Activated CD8-positive, alpha-beta T cell treated with anti-CD3 and anti-CD28 coated beads, Interleukin-2, amount 10 ng/mL, durations not matched to agents 7 days and 5 days (primary cell): ENCODE data around the gene ELAC1. TPM values are rescaled to one million over a fixed set of nuclear protein-coding genes. Genes with fewer than 3 reads are reported as not detected.

ENCODE experiments used
- ATAC-seq: fragments of 150-1000 bp; cut with Tn5 transposase; one replicate; pipeline ENCODE4 v1.10.0; 2021; ENCODE audit warnings: moderate library complexity
- CTCF ChIA-PET: fragments of 350-600 bp; sonication (Branson Sonifier 250); formaldehyde crosslinking; loops from one replicate; lab custom pipeline; 2021; ENCODE audit warnings: antibody characterized with exemption; lab: Charles Lee
- POLR2A ChIA-PET: fragments of 350-600 bp; sonication (Branson Sonifier 250); formaldehyde crosslinking; loops from one replicate; lab custom pipeline; 2021; ENCODE audit warnings: antibody characterized with exemption; lab: Charles Lee
- DNase-seq: peaks from one replicate; pipeline ENCODE4 v3.0.0-alpha.2; 2020
- H3K27ac Mint-ChIP-seq: one replicate; pipeline ENCODE4 v1.8.0; 2021; ENCODE audit warnings: mild to moderate bottlenecking, mixed read lengths
- H3K27me3 Mint-ChIP-seq: one replicate; pipeline ENCODE4 v1.8.0; 2021; ENCODE audit warnings: low read depth, mixed read lengths
- H3K36me3 Mint-ChIP-seq: one replicate; pipeline ENCODE4 v1.8.0; 2021; ENCODE audit warnings: low read depth, mixed read lengths
- H3K4me1 Mint-ChIP-seq: one replicate; pipeline ENCODE4 v1.8.0; 2021; ENCODE audit warnings: low read depth, mixed read lengths
- H3K4me3 Mint-ChIP-seq: one replicate; pipeline ENCODE4 v1.8.0; 2021; ENCODE audit warnings: mild to moderate bottlenecking, mixed read lengths
- H3K9me3 Mint-ChIP-seq: one replicate; pipeline ENCODE4 v1.8.0; 2022; ENCODE audit warnings: mixed read lengths; ENCODE audit not compliant: insufficient read depth
- total RNA-seq, 2 experiments: library from RNA; stranded (reverse); gene quantifications; one replicate each; pipeline ENCODE4 v1.2.3, GENCODE V29; 2021

ELAC1 gene
- total RNA-seq = 1 to 10 TPM; 8.7 to 9.4 TPM

DNA sequence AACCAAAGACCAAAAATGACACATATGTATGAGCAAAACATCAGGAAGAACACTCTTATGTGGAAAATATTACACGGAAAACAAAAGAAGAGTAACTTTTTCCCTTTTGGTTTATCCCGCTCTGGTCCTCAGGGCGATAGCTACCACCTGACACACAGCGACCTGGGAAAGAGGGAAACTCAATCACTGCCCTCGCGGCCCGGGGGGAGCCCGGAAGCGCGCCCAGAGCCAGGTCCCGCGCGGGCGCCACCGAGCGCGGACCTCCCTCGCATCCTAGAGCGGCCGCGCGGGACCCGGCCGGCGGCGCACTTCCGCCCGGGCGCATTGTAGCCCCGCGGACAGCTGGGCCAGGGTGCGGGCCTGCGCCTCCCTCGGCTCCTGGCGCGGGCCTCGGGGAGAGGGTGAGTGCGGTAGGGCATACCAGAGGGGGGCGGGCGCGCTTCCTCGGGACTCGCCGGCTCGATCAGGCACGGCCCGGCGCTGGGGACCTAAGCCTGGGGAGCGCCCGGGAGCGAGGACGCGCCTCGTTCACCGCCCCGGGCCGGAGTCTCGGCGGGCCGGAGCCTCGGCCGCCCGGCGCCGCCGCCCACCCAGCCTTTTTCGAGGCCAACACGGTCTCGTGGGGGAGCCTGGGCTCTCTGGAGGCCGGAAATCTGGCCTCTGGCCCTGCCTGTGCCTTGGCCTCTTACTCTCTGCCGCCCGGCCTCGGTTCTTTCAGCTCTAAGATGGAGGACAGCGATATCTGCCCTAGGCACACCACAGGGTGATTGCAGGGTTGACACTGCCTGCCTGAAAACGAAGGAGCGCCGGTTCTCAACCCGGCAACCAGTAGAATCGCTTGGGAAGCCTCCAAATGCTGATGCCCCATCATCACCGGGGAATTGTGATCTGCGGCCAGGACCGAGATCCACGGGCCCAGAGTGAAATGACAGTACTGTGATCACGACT, at the start of gene ELAC1:
ELAC1 (plus strand) TSS at position 327 of the 948 bp plus-strand sequence. CDS start 6,365 bp downstream, outside the sequence.
- POLR2A ChIA-PET = interaction anchor here (0.6 to 3.8 kb wide), 23 partner anchors 8 to 229 kb away, joined by 3 to 35 read pairs (median 4); partner anchors contain the start of genes ME2, MEX3C and SMAD4
- peak; percentile 69 for DNase-seq
- H3K9me3 Mint-ChIP-seq = peaks cover 11% of the 10 kb centered on the region
- CTCF ChIA-PET = interaction anchor here (1.0 to 2.0 kb wide), 4 partner anchors 10 to 148 kb away, joined by 3 to 6 read pairs (median 4); no protein-coding TSS in a partner anchor
- ATAC-seq = peak; percentile 94
- H3K36me3 Mint-ChIP-seq = peaks cover 11% of the 10 kb centered on the region
- H3K4me1 Mint-ChIP-seq = peaks cover 20% of the 10 kb centered on the region
- H3K4me3 Mint-ChIP-seq = peak within 1 kb of the TSS; percentile 94
- no peaks in the 10 kb centered on the region for H3K27me3 Mint-ChIP-seq
- H3K27ac Mint-ChIP-seq = peak within 1 kb of the TSS; percentile 94

DNA sequence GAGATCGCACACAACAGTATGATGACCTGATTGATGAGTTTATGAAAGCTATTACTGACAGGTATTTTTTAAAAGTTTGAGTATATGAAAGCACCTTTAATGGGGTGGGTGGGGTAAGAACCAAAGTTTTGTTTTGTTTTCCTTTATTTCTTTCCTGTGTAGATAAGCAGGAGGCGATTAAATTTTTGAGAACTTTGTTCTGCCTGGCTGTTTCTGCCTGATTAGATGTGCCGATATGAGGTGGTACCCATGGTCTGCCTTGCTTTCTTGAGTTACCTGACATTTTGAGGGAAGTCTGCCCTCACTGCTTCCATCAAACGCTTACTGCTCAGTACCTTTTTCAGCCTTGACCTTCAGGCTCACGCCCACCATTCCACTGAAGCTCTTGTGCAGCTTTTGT, 49.7 kb upstream of the ELAC1 start:
- DNase-seq (no peak), ATAC-seq (no peak)
- H3K36me3 Mint-ChIP-seq = peaks cover 65% of the 10 kb centered on the region
- H3K27me3 Mint-ChIP-seq = no peaks in the 10 kb centered on the region
- H3K4me1 Mint-ChIP-seq = peaks cover 7% of the 10 kb centered on the region
- H3K4me3 Mint-ChIP-seq = no peak overlapping the region
- H3K27ac Mint-ChIP-seq = no peak overlapping the region
- ChIA-PET CTCF (interaction anchor here (0.6 kb wide), 1 partner anchor 1687 kb away, joined by 3 read pairs; no protein-coding TSS in a partner anchor), POLR2A (no interaction called here)
- no peaks in the 10 kb centered on the region for H3K9me3 Mint-ChIP-seq

DNA sequence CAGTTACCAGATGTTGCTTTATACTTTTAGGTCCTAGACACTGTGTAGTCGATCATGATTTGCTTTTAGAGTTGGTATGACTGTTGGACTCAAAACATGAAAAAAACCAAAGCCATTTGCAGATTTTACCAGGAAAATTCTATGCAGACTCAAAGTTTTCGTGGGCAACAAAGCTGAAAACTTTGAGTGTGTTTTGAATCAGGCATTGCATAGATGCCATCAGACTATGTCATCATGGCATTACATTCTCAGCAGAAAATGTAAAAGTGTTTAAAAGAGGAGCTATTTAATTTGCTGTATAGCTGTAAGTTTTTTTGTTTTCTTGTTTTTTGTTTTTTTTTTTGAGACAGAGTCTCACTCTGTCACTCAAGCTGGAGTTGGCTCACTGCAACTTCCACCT, 43.5 kb upstream of the ELAC1 start:
- ATAC-seq = no peak
- Mint-ChIP-seq H3K36me3 (peaks cover 75% of the 10 kb centered on the region), H3K27me3 (no peaks in the 10 kb centered on the region), H3K4me3 (no peak overlapping the region), H3K27ac (no peak overlapping the region), H3K4me1 (no peaks in the 10 kb centered on the region), H3K9me3 (peaks cover 7% of the 10 kb centered on the region)
- ChIA-PET CTCF (interaction anchor here (1.0 to 1.3 kb wide), 3 partner anchors 15 to 62 kb away, joined by 3 read pairs; no protein-coding TSS in a partner anchor), POLR2A (interaction anchor here (1.3 kb wide), 1 partner anchor 17 kb away, joined by 3 read pairs; no protein-coding TSS in a partner anchor)
- no peak for DNase-seq

GRCh38 chr18:50926521-50926920, 41.3 kb upstream of the ELAC1 start:
- no peak for ATAC-seq
- Mint-ChIP-seq H3K4me3 (no peak overlapping the region), H3K36me3 (peaks cover 65% of the 10 kb centered on the region), H3K27me3 (no peaks in the 10 kb centered on the region), H3K27ac (no peak overlapping the region), H3K9me3 (peaks cover 7% of the 10 kb centered on the region), H3K4me1 (no peaks in the 10 kb centered on the region)
- CTCF ChIA-PET = no interaction called here
- POLR2A ChIA-PET = no interaction called here
- no peak for DNase-seq

DNA sequence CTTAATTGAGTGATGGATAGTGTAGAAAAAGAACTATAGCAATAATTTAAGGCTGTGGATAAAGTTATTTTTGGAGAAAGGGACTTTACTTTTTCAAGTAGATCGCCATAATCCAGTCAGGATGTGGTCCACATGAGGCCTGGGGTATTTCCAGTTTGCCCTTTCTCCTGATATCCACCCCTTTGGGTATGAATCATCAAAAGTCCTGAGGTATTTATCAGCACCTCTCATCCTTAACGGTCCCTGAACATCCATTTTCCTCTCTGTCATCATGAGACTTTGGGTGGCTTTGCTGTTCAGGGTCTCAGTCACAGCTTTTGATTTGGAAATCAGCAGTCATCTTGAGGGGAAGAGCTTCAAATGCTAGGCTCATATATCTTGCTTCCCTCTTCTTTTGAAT, 39.3 kb upstream of the ELAC1 start:
- Mint-ChIP-seq H3K27me3 (no peaks in the 10 kb centered on the region), H3K36me3 (peaks cover 56% of the 10 kb centered on the region), H3K4me1 (no peaks in the 10 kb centered on the region), H3K9me3 (peaks cover 7% of the 10 kb centered on the region), H3K4me3 (no peak overlapping the region), H3K27ac (no peak overlapping the region)
- DNase-seq (no peak), ATAC-seq (no peak)
- ChIA-PET POLR2A (no interaction called here), CTCF (no interaction called here)

DNA sequence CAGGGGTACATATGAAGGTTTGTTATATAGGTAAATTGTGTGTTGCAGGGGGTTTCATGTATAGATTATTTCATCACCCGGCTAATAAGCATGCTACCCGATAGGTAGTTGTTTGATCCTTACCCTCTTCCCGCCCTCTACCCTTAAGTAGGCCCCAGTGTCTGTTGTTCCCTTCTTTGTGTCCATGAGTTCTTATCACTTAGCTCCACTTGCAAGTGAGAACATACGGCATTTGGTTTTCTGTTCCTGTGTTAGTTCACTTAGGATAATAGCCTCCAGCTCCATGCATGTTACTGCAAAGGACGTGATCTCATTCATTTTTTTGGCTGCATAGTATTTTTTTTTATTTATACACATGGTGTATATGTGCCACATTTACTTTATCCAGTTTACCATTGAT, 34.2 kb upstream of the ELAC1 start:
- Mint-ChIP-seq H3K27me3 (no peaks in the 10 kb centered on the region), H3K4me3 (no peak overlapping the region), H3K36me3 (peaks cover 41% of the 10 kb centered on the region), H3K9me3 (no peaks in the 10 kb centered on the region), H3K4me1 (peaks cover 3% of the 10 kb centered on the region), H3K27ac (no peak overlapping the region)
- ChIA-PET POLR2A (no interaction called here), CTCF (no interaction called here)
- no peak for ATAC-seq
- no peak for DNase-seq

DNA sequence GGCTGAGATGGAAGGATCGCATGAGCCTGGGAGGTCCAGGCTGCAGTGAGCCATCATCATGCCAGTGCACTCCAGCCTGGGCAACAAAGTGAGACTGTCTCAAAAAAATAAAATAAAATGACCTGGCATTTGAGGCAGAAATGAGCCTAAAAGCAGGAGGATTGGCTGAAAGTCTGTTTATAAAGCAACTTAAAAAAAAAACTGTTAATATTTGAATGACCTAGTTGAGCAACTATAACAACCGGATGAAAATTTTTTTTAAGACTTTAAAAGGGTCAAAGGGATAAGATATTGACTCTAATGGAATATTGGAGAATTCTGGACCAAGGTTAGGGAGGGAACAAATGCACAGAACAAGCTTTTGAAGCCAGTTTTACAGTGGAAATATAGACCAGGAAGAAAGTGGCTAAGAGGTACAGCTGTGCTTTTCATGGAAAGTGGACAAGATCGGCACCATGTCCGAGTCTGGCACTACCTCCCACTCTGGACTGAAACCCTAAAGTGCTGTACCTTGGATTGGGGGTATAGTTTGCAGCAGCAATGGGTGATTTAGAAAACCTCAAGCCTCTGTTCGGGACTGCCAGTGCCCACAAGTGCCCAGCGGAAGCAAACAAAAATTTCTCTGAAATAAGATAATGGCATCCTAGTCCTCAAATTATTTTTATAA, 33.2 kb upstream of the ELAC1 start:
- ATAC-seq (no peak), DNase-seq (no peak)
- POLR2A ChIA-PET = no interaction called here
- Mint-ChIP-seq H3K9me3 (no peaks in the 10 kb centered on the region), H3K4me3 (no peak overlapping the region), H3K27me3 (no peaks in the 10 kb centered on the region), H3K4me1 (peaks cover 3% of the 10 kb centered on the region), H3K27ac (no peak overlapping the region), H3K36me3 (peaks cover 42% of the 10 kb centered on the region)
- CTCF ChIA-PET = no interaction called here

DNA sequence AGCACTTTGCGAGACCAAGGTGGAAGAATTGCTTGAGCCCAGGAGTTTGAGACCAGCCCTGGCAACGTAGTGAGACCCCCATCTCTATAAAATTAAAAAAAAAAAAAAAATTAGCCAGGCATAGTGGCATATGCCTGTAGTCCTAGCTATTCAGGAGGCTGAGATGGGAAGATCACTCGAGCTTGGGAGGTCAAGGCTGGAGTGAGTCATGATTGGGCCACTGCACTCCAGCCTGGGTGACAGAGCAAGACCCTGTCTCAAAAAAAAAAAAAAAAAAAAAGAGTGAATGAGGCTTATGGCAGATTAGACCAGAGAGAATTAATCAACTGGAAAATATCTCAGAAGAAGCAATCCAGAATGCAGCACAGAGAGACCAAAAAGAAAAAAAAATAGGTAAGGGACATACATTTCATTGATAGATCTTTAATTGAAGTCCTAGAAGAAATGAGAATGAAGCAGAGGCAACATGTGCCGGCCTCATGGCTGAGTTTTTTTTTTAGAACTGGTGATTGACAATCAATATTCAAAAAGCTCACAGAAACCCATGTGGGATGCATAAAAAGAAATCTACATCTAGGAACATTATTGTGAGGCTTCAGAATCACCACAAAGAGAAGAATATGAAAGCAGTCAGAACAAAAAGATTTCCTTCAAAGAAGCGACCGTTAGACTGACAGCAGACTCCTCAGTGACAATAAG, 32.2 kb upstream of the ELAC1 start:
- H3K36me3 Mint-ChIP-seq = peaks cover 43% of the 10 kb centered on the region
- H3K27ac Mint-ChIP-seq = no peak overlapping the region
- no peaks in the 10 kb centered on the region for H3K9me3 Mint-ChIP-seq
- DNase-seq (no peak), ATAC-seq (no peak)
- ChIA-PET POLR2A (no interaction called here), CTCF (no interaction called here)
- peaks cover 3% of the 10 kb centered on the region for H3K4me1 Mint-ChIP-seq
- no peak overlapping the region for H3K4me3 Mint-ChIP-seq
- no peaks in the 10 kb centered on the region for H3K27me3 Mint-ChIP-seq

DNA sequence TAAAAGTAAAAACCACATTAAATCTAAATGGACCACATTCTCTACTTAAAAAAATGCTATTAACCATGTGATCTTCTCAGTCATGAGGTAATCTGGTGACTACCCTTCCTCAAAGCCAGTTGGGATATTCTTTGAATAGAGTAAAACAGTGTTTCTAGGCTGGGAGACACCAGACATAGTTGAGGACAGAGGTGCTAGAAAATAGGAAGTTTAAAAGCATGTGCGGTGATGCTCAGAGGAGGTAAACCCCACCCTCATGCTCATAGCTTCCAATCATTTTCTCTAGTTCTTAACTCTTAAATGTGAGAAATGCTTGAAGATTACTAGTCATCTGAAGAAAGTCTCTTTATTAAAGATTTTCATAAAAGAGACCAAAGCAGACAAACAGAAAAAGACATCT, 30.7 kb upstream of the ELAC1 start:
- ATAC-seq (no peak), DNase-seq (no peak)
- H3K4me1 Mint-ChIP-seq = peaks cover 3% of the 10 kb centered on the region
- peaks cover 47% of the 10 kb centered on the region for H3K36me3 Mint-ChIP-seq
- H3K9me3 Mint-ChIP-seq = no peaks in the 10 kb centered on the region
- H3K4me3 Mint-ChIP-seq = no peak overlapping the region
- ChIA-PET CTCF (no interaction called here), POLR2A (interaction anchor here (0.6 to 1.0 kb wide), 3 partner anchors 30 to 521 kb away, joined by 3 to 4 read pairs (median 3); partner anchors contain the start of gene ELAC1)
- no peak overlapping the region for H3K27ac Mint-ChIP-seq
- H3K27me3 Mint-ChIP-seq = no peaks in the 10 kb centered on the region

DNA sequence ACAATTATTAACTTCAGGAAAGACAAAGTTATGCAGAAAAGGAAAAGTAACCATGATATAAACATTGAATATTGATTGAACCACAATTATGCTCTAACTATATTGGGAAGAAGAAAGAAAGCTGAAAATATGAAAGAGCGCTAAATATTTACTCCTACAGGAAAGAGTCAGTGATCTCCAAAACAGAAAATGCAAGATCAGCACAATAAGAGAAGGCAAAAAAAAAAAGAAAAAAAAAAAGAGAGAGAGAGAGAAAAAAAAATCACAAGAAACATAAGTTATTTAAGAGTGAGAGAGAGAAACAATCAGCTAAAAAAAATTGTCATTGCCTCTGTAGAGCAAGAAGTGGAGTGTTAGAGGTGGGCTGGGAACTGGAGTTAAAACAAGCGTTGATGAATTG, 28.9 kb upstream of the ELAC1 start:
- H3K4me3 Mint-ChIP-seq = no peak overlapping the region
- H3K4me1 Mint-ChIP-seq = peaks cover 4% of the 10 kb centered on the region
- no peak for ATAC-seq
- ChIA-PET POLR2A (no interaction called here), CTCF (interaction anchor here (1.6 kb wide), 1 partner anchor 112 kb away, joined by 4 read pairs; no protein-coding TSS in a partner anchor)
- peaks cover 44% of the 10 kb centered on the region for H3K36me3 Mint-ChIP-seq
- H3K27ac Mint-ChIP-seq = no peak overlapping the region
- no peak for DNase-seq
- no peaks in the 10 kb centered on the region for H3K27me3 Mint-ChIP-seq
- H3K9me3 Mint-ChIP-seq = no peaks in the 10 kb centered on the region

DNA sequence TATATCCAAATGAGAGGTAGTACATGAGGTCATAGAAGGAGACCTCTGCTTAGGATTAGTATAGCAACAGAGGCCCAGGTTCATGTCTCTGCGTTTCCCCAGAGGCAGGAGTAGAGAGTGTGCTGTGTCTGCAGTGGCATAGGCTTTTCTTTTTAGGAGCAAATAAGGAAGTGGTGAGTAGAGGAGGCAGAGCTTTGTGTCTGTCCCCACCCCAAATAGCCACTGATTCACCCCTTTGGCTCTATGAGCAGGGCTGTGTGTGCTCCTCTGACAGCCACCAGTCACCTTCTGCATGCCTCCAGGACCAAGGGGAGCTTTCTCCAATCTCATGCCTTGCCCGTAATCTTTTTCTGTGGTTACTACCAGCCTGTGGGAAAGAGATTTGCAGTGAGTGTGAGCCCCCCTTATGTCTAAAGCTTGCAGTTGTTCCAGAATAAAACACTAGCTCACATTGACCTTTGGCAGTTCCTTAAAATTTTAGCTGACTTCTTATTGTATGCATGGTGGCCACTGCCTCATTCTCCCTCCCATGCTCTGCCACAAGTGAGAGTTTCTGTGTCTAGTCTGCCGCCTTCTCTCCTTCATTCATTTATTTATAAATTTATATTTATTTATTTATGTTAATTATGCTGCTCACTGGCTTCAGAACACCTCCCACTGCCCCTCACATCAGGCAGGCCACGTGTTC, 23.5 kb upstream of the ELAC1 start:
- Mint-ChIP-seq H3K4me3 (no peak overlapping the region), H3K27ac (no peak overlapping the region)

More for the DNA sequence above, 23.5 kb upstream of the ELAC1 start:
- CTCF ChIA-PET = no interaction called here
- DNase-seq (no peak), ATAC-seq (no peak)
- Mint-ChIP-seq H3K9me3 (no peaks in the 10 kb centered on the region), H3K36me3 (peaks cover 46% of the 10 kb centered on the region), H3K4me1 (peaks cover 4% of the 10 kb centered on the region), H3K27me3 (no peaks in the 10 kb centered on the region)
- POLR2A ChIA-PET = interaction anchor here (1.3 kb wide), 1 partner anchor 10 kb away, joined by 3 read pairs; no protein-coding TSS in a partner anchor
